ENCODE data around the gene APOB.

DNA sequence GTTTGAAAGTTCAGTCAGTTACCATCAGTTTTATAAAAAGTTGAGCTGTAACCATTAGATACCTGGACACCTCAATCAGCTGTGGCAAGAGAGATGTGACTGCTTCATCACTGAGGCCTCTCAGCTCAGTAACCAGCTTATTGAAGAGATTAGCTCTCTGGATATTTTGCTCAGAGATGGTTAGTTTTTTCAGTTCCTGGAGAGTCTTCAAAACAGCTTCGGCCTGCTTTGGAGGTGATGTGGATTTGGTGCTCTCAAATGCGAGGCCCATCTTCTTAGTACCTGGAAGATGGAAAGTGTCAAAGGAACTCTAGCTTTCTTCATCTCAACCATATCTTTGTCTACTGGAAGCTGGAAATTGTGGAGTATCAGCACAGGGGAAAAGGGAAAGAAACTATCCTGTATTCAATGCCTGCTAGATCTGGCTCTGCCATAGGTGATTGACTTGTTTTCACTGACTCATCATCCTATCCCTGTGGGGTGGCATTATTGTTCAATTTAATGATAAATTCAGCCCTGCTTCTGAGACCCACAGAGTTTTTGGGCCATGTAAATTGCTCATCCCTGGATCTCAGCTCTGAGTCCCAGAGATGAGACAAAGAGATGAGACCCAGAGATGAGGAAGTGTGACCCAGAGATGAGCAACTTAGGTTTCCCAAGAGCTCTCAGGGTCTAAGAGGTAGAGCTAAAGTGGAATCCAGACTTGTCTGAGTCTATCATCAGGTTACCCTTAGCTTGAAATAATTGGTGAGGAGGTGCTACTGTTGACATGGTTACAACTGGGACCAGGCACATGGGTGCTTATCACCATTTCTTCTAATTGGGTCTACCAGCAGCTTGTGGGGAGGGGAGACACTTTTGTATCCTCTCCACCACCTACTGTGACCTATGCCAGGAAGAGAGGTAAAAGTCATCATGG lies 10.4 kb downstream of the APOB start:
- TF ChIP-seq GATA3 (IDR thresholded peaks at IDR 0.05; ENCODE audit: low read depth, low read length) (no peak), GATA2 (IDR thresholded peaks at IDR 0.05; ENCODE audit: low read depth, low read length) (no peak)
